ENCODE data around the gene SLC35A4.
A peak's percentile ranks its signal among the peaks of the same experiment; 100 is the strongest.

The SLC35A4 gene

DNA sequence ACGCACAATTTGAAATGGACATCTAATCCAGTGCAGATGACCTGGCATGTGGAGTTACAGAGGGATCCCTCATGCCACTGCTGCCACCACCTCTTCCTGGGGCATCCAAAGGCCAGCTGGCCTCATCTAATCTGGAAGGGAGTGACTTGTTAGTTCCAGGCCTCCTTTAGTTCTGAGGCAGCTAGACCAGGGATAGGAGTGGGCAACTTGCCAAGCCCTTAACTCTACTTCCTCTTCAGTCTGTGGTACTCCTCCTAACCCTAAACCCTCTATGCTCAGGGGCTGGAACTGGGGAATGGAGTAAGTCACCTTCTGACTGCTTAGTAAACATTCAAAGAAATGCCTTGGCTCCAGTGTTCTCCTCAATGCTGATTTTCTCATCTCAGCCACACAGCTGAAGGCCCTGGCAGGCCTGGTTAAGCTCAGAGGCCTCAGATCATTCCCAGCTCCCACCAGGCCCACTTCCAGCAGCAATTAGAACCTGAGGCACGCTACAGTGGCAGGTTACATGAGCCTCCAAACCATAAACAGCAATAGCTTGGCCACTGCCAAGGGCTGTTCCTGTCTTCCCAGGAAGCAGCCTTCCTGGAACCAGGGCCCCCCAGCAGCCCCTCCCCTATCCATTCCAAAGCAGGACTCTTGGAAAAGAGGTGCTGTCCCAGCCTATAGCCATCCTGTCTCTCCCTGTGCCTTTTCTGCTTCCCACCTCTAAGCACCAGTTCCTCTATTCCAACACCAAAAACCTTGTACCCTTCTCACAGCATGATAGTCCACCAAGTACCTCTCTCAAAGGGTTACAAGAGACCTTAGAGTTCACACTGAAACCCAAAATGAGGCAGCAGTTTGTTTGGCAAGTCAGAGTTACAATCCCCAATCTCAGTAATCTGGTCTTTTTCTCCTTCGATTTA is 15.1 kb upstream of the SLC35A4 start:
- Histone ChIP-seq H3K4me1 (ENCODE audit: control insufficient read depth, insufficient read depth, low read length, poor library complexity, severe bottlenecking) (peaks cover 22% of the 10 kb centered on the region), H3K27ac (ENCODE audit: low read depth, low read length, severe bottlenecking) (no peak overlapping the region), H3K36me3 (ENCODE audit: control insufficient read depth, insufficient read depth, low read length) (peaks cover 66% of the 10 kb centered on the region), H3K9me3 (ENCODE audit: control insufficient read depth, low read length) (no peaks in the 10 kb centered on the region), H3K4me3 (ENCODE audit: extremely low read depth, insufficient read depth, low read length, poor library complexity, severe bottlenecking) (no peak overlapping the region)
- 100% methylated on average over 1 to 2 of the region's 3 CpGs for WGBS, 2 experiments (ENCODE audit: insufficient coverage in 2 of 2)

DNA sequence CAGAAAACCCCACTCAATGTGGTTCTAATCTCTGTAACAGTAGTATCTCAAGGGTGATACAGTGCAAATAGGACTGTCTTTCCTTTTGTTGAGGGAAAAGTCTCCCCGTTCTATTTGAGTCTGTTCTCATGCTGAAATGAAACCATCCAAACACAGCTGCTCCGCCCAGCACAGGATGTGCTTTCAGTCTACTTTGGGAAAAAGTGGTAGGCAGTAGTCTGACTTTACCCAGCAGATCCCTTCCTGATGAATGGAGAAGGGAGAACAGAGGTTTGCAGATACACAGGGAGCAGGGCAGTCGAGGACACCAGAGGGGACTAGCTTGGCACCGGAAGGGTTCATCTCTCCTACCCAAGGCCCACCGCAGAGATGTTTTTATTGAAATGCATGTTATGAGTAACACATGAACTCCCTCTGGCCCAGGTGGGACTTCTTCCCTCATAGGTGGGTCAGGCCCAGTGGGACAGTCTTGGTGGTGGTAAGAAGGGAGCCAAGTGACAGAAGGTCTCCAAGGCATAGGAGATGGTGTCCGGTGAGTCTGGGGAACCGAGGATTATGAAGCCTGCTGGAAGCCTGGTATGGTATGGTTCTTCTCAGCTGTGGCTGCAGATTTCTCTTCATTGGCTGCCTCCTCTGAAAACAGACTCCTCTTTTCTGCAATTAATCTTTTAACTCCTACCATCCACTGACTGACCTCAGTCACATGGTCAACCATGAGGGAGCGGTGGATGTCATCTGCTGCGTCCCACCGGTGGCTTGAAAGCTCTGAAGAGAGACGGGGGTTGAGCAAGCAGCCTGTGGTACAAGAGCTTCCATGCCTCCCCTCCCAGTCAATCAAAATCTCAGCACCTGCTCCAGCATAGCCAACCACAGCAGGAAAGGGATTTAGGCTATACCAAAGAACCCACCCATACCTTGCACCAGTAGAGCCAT is 14.2 kb upstream of the SLC35A4 start:
- Histone ChIP-seq H3K4me3 (ENCODE audit: extremely low read depth, insufficient read depth, low read length, poor library complexity, severe bottlenecking) (no peak overlapping the region), H3K36me3 (ENCODE audit: control insufficient read depth, insufficient read depth, low read length) (peaks cover 65% of the 10 kb centered on the region), H3K27ac (ENCODE audit: low read depth, low read length, severe bottlenecking) (no peak overlapping the region), H3K9me3 (ENCODE audit: control insufficient read depth, low read length) (no peaks in the 10 kb centered on the region), H3K4me1 (ENCODE audit: control insufficient read depth, insufficient read depth, low read length, poor library complexity, severe bottlenecking) (peaks cover 26% of the 10 kb centered on the region)
- 98 to 99% methylated on average over 4 to 8 of the region's 11 CpGs for WGBS, 2 experiments (ENCODE audit: insufficient coverage in 2 of 2)

DNA sequence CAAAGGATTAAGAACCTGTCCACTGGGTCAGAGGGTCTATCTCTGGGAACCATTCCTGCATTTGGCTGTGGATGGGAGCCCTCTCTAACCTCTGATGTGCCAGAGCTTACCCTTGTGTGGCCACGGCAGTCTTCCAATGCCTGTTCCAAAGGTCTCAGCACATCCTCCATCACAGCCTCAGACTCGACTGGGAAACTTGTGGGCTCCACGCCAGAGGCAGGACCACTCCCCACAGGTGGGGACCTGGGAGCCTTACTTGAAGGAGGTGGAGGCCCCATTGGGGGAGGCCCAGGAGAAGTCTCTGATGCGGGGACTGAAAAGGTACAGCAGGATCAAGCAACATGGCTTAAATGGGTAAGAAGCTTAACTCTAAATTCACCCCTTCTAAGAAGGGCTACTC is 12.8 kb upstream of the SLC35A4 start:
- H3K27ac ChIP-seq (ENCODE audit: low read depth, low read length, severe bottlenecking) = no peak overlapping the region
- WGBS, 2 experiments (ENCODE audit: insufficient coverage in 2 of 2) = 100% methylated on average over 1 of the region's 4 CpGs; no CpG with 5 or more reads in 1 of the 2 experiments
- no peaks in the 10 kb centered on the region for H3K9me3 ChIP-seq (ENCODE audit: control insufficient read depth, low read length)
- H3K4me3 ChIP-seq (ENCODE audit: extremely low read depth, insufficient read depth, low read length, poor library complexity, severe bottlenecking) = no peak overlapping the region
- peaks cover 68% of the 10 kb centered on the region for H3K36me3 ChIP-seq (ENCODE audit: control insufficient read depth, insufficient read depth, low read length)
- peaks cover 26% of the 10 kb centered on the region for H3K4me1 ChIP-seq (ENCODE audit: control insufficient read depth, insufficient read depth, low read length, poor library complexity, severe bottlenecking)

DNA sequence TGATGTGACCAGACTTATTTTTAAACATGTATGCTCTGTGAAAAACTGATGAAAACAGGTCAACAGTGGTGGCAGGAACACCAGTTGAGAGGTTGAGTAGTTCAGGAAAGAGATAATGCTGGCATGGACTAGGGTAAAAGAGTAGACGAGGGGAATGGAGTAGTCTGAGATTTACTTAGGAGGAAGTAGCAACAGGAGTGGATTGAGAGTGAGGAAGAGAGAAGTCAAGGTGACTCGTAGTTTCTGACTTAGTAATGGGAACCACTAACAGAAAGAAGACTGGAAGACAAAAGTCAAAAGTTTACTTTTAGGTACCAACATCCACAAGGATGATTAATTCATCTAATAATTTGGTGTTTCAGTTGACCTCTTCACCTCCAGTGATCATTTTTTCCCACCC is 11.0 kb upstream of the SLC35A4 start:
- H3K4me1 ChIP-seq (ENCODE audit: control insufficient read depth, insufficient read depth, low read length, poor library complexity, severe bottlenecking) = peaks cover 15% of the 10 kb centered on the region
- H3K9me3 ChIP-seq (ENCODE audit: control insufficient read depth, low read length) = no peaks in the 10 kb centered on the region
- WGBS, 2 experiments (ENCODE audit: insufficient coverage in 2 of 2) = 89 to 98% methylated on average over 2 of the region's 2 CpGs
- peaks cover 76% of the 10 kb centered on the region for H3K36me3 ChIP-seq (ENCODE audit: control insufficient read depth, insufficient read depth, low read length)
- H3K4me3 ChIP-seq (ENCODE audit: extremely low read depth, insufficient read depth, low read length, poor library complexity, severe bottlenecking) = no peak overlapping the region
- H3K27ac ChIP-seq (ENCODE audit: low read depth, low read length, severe bottlenecking) = no peak overlapping the region

DNA sequence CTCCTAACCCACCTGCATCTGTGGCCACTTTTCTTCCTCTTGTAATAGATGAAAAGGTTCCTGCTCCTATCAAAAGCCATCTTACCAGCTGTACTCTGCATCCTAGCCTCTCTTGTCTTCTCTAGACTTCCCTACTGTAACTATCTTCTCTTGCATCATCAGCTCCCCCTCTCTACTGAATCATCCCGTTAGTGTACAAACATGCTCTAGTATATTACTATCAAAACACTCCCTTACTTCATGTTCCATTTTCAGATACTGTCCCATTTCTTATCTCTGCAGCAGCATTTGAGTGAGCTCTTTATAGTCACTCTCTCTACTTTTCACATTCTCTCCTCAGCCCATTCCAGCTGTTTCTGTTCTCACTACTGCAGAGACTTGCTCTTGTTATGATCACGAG is 10.2 kb upstream of the SLC35A4 start:
- Histone ChIP-seq H3K27ac (ENCODE audit: low read depth, low read length, severe bottlenecking) (no peak overlapping the region), H3K4me3 (ENCODE audit: extremely low read depth, insufficient read depth, low read length, poor library complexity, severe bottlenecking) (no peak overlapping the region), H3K4me1 (ENCODE audit: control insufficient read depth, insufficient read depth, low read length, poor library complexity, severe bottlenecking) (peaks cover 15% of the 10 kb centered on the region), H3K36me3 (ENCODE audit: control insufficient read depth, insufficient read depth, low read length) (peaks cover 69% of the 10 kb centered on the region), H3K9me3 (ENCODE audit: control insufficient read depth, low read length) (no peaks in the 10 kb centered on the region)
- WGBS, 2 experiments (ENCODE audit: insufficient coverage in 2 of 2) = 91 to 94% methylated on average over 1 to 2 of the region's 2 CpGs

DNA sequence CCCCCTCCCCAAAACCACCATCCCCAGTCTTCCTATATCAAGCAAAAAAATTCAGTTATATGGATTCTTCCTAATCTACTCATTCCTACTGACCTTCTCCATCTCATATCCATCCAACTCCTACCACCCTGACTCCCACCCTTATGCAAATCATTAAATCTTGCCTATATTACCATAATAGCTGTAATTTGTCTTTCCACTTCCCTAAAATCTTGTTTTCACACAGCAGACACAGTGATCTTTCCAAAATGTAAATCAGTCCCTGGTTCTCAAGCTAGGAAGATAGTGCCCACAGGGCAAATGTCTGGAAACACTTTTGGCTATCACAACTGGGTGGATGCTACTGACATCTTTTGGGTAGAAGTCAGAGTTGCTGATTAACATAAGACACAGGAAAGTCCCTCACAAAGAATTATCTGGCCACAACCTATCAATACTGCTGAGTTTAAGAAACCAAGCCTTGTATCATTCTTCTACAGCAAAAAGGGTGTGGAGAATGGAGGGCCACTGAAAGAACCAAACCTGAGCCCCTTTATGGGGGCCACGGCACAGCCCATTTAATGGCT is 8.8 kb upstream of the SLC35A4 start:
- peaks cover 60% of the 10 kb centered on the region for H3K36me3 ChIP-seq (ENCODE audit: control insufficient read depth, insufficient read depth, low read length)
- 75% methylated on average over 1 of the region's 1 CpG; no CpG with 5 or more reads in 1 of the 2 experiments for WGBS, 2 experiments (ENCODE audit: insufficient coverage in 2 of 2)
- peaks cover 15% of the 10 kb centered on the region for H3K4me1 ChIP-seq (ENCODE audit: control insufficient read depth, insufficient read depth, low read length, poor library complexity, severe bottlenecking)
- H3K4me3 ChIP-seq (ENCODE audit: extremely low read depth, insufficient read depth, low read length, poor library complexity, severe bottlenecking) = peak overlapping the region; percentile 82
- H3K27ac ChIP-seq (ENCODE audit: low read depth, low read length, severe bottlenecking) = no peak overlapping the region
- no peaks in the 10 kb centered on the region for H3K9me3 ChIP-seq (ENCODE audit: control insufficient read depth, low read length)

DNA sequence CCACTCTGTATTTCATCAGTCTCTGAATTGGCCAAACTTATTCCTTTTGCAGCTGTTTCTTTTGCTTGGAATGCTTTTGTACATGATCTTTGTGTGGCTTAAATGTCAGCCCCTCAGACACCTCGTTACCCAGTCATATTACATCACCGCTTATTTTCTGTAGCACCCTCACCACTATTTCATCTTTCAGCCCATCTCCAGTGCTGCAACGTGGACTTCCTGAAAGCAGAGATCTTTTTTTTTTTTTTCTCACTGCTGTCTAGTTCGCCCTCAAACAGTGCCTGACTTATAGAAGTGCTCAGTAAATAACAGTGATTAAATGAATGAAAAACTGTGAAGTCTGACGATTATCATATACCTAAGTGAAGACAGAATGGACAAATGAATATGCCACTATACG is 8.2 kb upstream of the SLC35A4 start:
- 10 to 13% methylated on average over 2 to 3 of the region's 6 CpGs for WGBS, 2 experiments (ENCODE audit: insufficient coverage in 2 of 2)
- Histone ChIP-seq H3K27ac (ENCODE audit: low read depth, low read length, severe bottlenecking) (no peak overlapping the region), H3K9me3 (ENCODE audit: control insufficient read depth, low read length) (no peaks in the 10 kb centered on the region)

DNA sequence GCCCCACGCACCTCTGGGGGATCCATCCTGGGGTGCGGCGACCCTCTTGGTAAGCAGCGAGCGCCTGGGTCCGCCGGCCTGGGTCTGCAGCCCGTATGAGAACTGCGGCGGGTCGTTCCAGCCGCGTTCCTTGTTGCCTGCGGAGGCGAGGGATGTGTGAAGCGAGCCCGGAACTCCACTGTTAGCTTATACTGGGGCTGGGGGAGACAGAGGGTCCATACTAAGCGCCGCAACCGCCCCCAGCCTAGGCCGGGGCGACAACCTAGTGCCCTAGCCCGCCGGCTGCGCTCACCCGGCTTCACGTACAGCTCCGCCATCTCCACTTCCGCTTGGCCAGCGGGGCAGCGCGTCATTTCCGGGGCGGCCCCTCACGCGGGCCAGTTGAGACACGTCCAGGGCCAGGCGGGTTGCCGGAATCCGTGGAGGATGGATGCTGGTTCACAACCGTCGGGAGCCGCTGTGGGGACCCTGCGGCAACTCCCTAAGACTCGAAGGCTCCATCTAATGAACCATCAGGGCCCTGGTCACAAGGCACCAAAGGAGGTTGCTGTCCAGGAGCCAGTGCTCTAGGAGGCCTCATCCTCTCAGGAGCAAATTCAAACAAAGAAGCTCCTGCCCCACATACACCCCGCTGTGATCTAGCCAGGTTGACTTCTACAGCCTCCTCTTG is 7.4 kb upstream of the SLC35A4 start, which contains the start of gene SRA1:
SRA1 (minus strand) TSS at position 338 of the 670 bp plus-strand sequence; CDS start at position 317, 21 bp downstream.
- Histone ChIP-seq H3K9me3 (ENCODE audit: control insufficient read depth, low read length) (no peaks in the 10 kb centered on the region), H3K27ac (ENCODE audit: low read depth, low read length, severe bottlenecking) (peak within 1 kb of the TSS; percentile 84), H3K4me1 (ENCODE audit: control insufficient read depth, insufficient read depth, low read length, poor library complexity, severe bottlenecking) (peaks cover 15% of the 10 kb centered on the region), H3K4me3 (ENCODE audit: extremely low read depth, insufficient read depth, low read length, poor library complexity, severe bottlenecking) (peak within 1 kb of the TSS; percentile 82), H3K36me3 (ENCODE audit: control insufficient read depth, insufficient read depth, low read length) (peaks cover 49% of the 10 kb centered on the region)
- 1 to 3% methylated on average over 30 to 36 of the region's 46 CpGs for whole genome bisulfite sequencing, 2 experiments (ENCODE audit: insufficient coverage in 2 of 2)

More for the DNA sequence above, 8.2 kb upstream of the SLC35A4 start:
- H3K36me3 ChIP-seq (ENCODE audit: control insufficient read depth, insufficient read depth, low read length) = peaks cover 54% of the 10 kb centered on the region
- H3K4me3 ChIP-seq (ENCODE audit: extremely low read depth, insufficient read depth, low read length, poor library complexity, severe bottlenecking) = peak overlapping the region; percentile 82
- H3K4me1 ChIP-seq (ENCODE audit: control insufficient read depth, insufficient read depth, low read length, poor library complexity, severe bottlenecking) = peaks cover 15% of the 10 kb centered on the region

DNA sequence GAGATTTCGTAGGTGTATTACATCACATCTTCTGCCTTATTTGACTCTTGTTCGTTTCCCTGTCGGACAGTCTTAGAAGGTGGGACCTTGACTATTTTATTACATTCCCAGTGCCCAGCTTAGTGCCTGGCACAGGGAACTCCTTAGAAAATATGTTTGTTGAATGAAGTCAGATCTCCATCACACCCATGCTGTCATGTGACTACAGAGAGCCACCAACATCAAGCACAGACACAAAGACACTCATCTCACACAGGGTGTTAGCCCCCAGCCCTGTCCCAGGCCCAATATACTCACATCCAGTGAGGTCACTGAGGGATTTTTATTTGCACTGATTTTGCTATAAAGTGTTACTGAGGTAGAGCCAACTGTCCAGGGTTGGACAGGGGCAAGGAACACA is 6.7 kb upstream of the SLC35A4 start:
- peaks cover 15% of the 10 kb centered on the region for H3K4me1 ChIP-seq (ENCODE audit: control insufficient read depth, insufficient read depth, low read length, poor library complexity, severe bottlenecking)
- WGBS, 2 experiments (ENCODE audit: insufficient coverage in 2 of 2) = 100% methylated on average over 1 to 3 of the region's 3 CpGs
- H3K36me3 ChIP-seq (ENCODE audit: control insufficient read depth, insufficient read depth, low read length) = peaks cover 45% of the 10 kb centered on the region
- peak overlapping the region; percentile 84 for H3K27ac ChIP-seq (ENCODE audit: low read depth, low read length, severe bottlenecking)
- no peaks in the 10 kb centered on the region for H3K9me3 ChIP-seq (ENCODE audit: control insufficient read depth, low read length)
- peak overlapping the region; percentile 82 for H3K4me3 ChIP-seq (ENCODE audit: extremely low read depth, insufficient read depth, low read length, poor library complexity, severe bottlenecking)

DNA sequence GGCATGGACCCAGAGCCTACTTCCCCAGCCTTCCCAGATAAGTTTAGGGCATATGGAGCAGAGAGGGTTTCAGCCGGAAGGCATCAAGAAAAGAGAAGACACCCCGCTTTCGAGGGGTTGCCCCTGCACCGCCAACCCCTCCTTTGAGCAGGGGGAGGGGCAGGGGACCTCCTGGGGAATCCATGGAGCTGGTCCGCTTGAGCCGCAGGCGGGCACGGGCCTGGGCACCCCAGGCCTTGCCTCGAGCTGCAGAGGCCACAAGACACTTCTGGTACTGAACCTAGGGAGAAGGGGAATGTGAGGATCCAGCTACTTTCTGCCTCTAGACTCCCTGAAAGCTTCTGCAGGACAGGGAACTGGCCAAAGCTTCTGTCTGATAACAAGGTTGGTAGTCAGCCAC is 6.1 kb upstream of the SLC35A4 start:
- whole genome bisulfite sequencing, 2 experiments (ENCODE audit: insufficient coverage in 2 of 2) = 95 to 98% methylated on average over 6 to 8 of the region's 9 CpGs
- Histone ChIP-seq H3K9me3 (ENCODE audit: control insufficient read depth, low read length) (no peaks in the 10 kb centered on the region), H3K36me3 (ENCODE audit: control insufficient read depth, insufficient read depth, low read length) (peaks cover 39% of the 10 kb centered on the region), H3K4me1 (ENCODE audit: control insufficient read depth, insufficient read depth, low read length, poor library complexity, severe bottlenecking) (peaks cover 13% of the 10 kb centered on the region), H3K27ac (ENCODE audit: low read depth, low read length, severe bottlenecking) (no peak overlapping the region), H3K4me3 (ENCODE audit: extremely low read depth, insufficient read depth, low read length, poor library complexity, severe bottlenecking) (no peak overlapping the region)
